Mesodermal cell (in vitro differentiated cells): Measurements from ENCODE around the gene CELSR1.
A peak's percentile ranks its signal among the peaks of the same experiment; 100 is the strongest.
"Not testable (repeated sequence)": the region's sequence is repeated elsewhere in the genome, so short reads cannot be mapped to it uniquely, and the experiment has no call there.

ENCODE experiments used
- H3K27ac ChIP-seq: 2 replicates; pipeline ENCODE4 v1.7.0; 2013; ENCODE audit warnings: mild to moderate bottlenecking, low read depth, low read length, moderate library complexity; ENCODE audit not compliant: severe bottlenecking
- H3K36me3 ChIP-seq: 2 replicates; pipeline ENCODE4 v1.7.1; 2013; ENCODE audit warnings: mild to moderate bottlenecking, low read length, moderate library complexity; ENCODE audit not compliant: control insufficient read depth, insufficient read depth
- H3K4me1 ChIP-seq: one replicate; pipeline ENCODE4 v1.7.1; 2013; ENCODE audit warnings: mild to moderate bottlenecking, low read length; ENCODE audit not compliant: insufficient read depth, control insufficient read depth, poor library complexity, severe bottlenecking
- H3K4me3 ChIP-seq: 2 replicates; pipeline ENCODE4 v1.7.0; 2013; ENCODE audit warnings: low read length, control low read depth, mild to moderate bottlenecking; ENCODE audit not compliant: insufficient read depth, poor library complexity, severe bottlenecking; ENCODE audit errors: extremely low read depth
- H3K9me3 ChIP-seq: 2 replicates; pipeline ENCODE4 v1.7.1; 2013; ENCODE audit warnings: mild to moderate bottlenecking, low read length, moderate library complexity; ENCODE audit not compliant: control insufficient read depth
- WGBS, 2 experiments: methylation state at CpG; one replicate each; pipeline ENCODE4 v1.1.5; 2013; ENCODE audit warnings: missing lambda C conversion rate in 2 of 2; ENCODE audit not compliant: insufficient coverage in 2 of 2; 5-methylcytosine and 5-hydroxymethylcytosine counted together

The CELSR1 gene

GRCh38 chr22:46507451-46508425, 29.7 kb downstream of the CELSR1 start:
- Histone ChIP-seq H3K9me3 (no peaks in the 10 kb centered on the region), H3K27ac (no peak overlapping the region), H3K36me3 (no peaks in the 10 kb centered on the region), H3K4me1 (peaks cover 8% of the 10 kb centered on the region), H3K4me3 (no peak overlapping the region)
- 74 to 80% methylated on average over 10 to 14 of the region's 34 CpGs for WGBS, 2 experiments

GRCh38 chr22:46504584-46504983, 32.8 kb downstream of the CELSR1 start:
- H3K27ac ChIP-seq = no peak overlapping the region
- H3K4me1 ChIP-seq = peaks cover 23% of the 10 kb centered on the region
- no peaks in the 10 kb centered on the region for H3K36me3 ChIP-seq
- no peaks in the 10 kb centered on the region for H3K9me3 ChIP-seq
- no peak overlapping the region for H3K4me3 ChIP-seq
- WGBS, 2 experiments = 100% methylated on average over 2 to 3 of the region's 4 CpGs

GRCh38 chr22:46502440-46503175, 34.8 kb downstream of the CELSR1 start:
- 52 to 66% methylated on average over 13 to 17 of the region's 17 CpGs for WGBS, 2 experiments
- H3K36me3 ChIP-seq = no peaks in the 10 kb centered on the region
- H3K4me3 ChIP-seq = no peak overlapping the region
- H3K27ac ChIP-seq = no peak overlapping the region
- no peaks in the 10 kb centered on the region for H3K9me3 ChIP-seq
- peaks cover 21% of the 10 kb centered on the region for H3K4me1 ChIP-seq

- Histone ChIP-seq H3K9me3 (no peaks in the 10 kb centered on the region), H3K27ac (peak overlapping the region; percentile 36), H3K36me3 (no peaks in the 10 kb centered on the region), H3K4me3 (no peak overlapping the region), H3K4me1 (peaks cover 21% of the 10 kb centered on the region)
- 100% methylated on average over 1 of the region's 3 CpGs for WGBS, 2 experiments
Measured at GRCh38 chr22:46501701-46502100, 35.7 kb downstream of the CELSR1 start.

- H3K4me1 ChIP-seq = peaks cover 21% of the 10 kb centered on the region
- H3K4me3 ChIP-seq, H3K36me3 ChIP-seq, H3K9me3 ChIP-seq, H3K27ac ChIP-seq: not testable (repeated sequence)
- WGBS, 2 experiments = 82 to 85% methylated on average over 8 of the region's 12 CpGs
Measured at GRCh38 chr22:46501265-46501664, 36.2 kb downstream of the CELSR1 start.

GRCh38 chr22:46500201-46500600, 37.2 kb downstream of the CELSR1 start:
- Histone ChIP-seq H3K36me3 (no peaks in the 10 kb centered on the region), H3K4me1 (peaks cover 21% of the 10 kb centered on the region), H3K4me3 (peak overlapping the region; percentile 5), H3K27ac (peak overlapping the region; percentile 57), H3K9me3 (no peaks in the 10 kb centered on the region)
- WGBS, 2 experiments = 0 to 5% methylated on average over 9 to 13 of the region's 15 CpGs

- 25 to 47% methylated on average over 8 to 12 of the region's 12 CpGs for WGBS, 2 experiments
- Histone ChIP-seq H3K36me3 (no peaks in the 10 kb centered on the region), H3K4me1 (peaks cover 21% of the 10 kb centered on the region), H3K27ac (peak overlapping the region; percentile 57), H3K9me3 (no peaks in the 10 kb centered on the region), H3K4me3 (peak overlapping the region; percentile 5)
Measured at GRCh38 chr22:46499805-46500189, 37.6 kb downstream of the CELSR1 start.

GRCh38 chr22:46491946-46492345, 45.5 kb downstream of the CELSR1 start:
- Histone ChIP-seq H3K9me3 (no peaks in the 10 kb centered on the region), H3K4me3 (no peak overlapping the region), H3K27ac (no peak overlapping the region), H3K36me3 (no peaks in the 10 kb centered on the region), H3K4me1 (no peaks in the 10 kb centered on the region)
- WGBS, 2 experiments = 92 to 93% methylated on average over 8 to 11 of the region's 11 CpGs

- Histone ChIP-seq H3K9me3 (no peaks in the 10 kb centered on the region), H3K36me3 (no peaks in the 10 kb centered on the region), H3K27ac (no peak overlapping the region), H3K4me3 (no peak overlapping the region), H3K4me1 (no peaks in the 10 kb centered on the region)
- 88 to 89% methylated on average over 8 to 9 of the region's 11 CpGs for WGBS, 2 experiments
Measured at GRCh38 chr22:46490538-46490937, 46.9 kb downstream of the CELSR1 start.

- Histone ChIP-seq H3K4me1 (no peaks in the 10 kb centered on the region), H3K36me3 (no peaks in the 10 kb centered on the region), H3K27ac (no peak overlapping the region), H3K9me3 (peaks cover 4% of the 10 kb centered on the region), H3K4me3 (no peak overlapping the region)
- 93 to 95% methylated on average over 2 to 3 of the region's 12 CpGs for WGBS, 2 experiments
Measured at GRCh38 chr22:46486996-46487717, 50.3 kb downstream of the CELSR1 start.
